Loucy (cell line): Measurements from ENCODE around the gene ZNF689.

ENCODE experiments used
- H2AFZ ChIP-seq: fragments of 200-600 bp; sonication (generic); 2 replicates; pipeline ENCODE4 v1.6.0; 2016; ENCODE audit warnings: antibody characterized with exemption, mild to moderate bottlenecking, low read length, moderate library complexity
- H3F3A ChIP-seq: fragments of 200-600 bp; 2 replicates; pipeline ENCODE4 v1.6.0; 2016; ENCODE audit warnings: antibody characterized with exemption, low read depth, mild to moderate bottlenecking
- H3K27me3 ChIP-seq: fragments of 200-600 bp; sonication (generic); 2 replicates; pipeline ENCODE4 v1.6.1; 2014; ENCODE audit warnings: low read length, mild to moderate bottlenecking; ENCODE audit not compliant: insufficient read depth, poor library complexity, severe bottlenecking
- H3K36me3 ChIP-seq: fragments of 200-600 bp; sonication (generic); 2 replicates; pipeline ENCODE4 v1.6.1; 2016; ENCODE audit warnings: low read length; ENCODE audit not compliant: insufficient read depth
- H3K4me1 ChIP-seq: fragments of 200-600 bp; sonication (generic); 2 replicates; pipeline ENCODE4 v1.5.1; 2014; ENCODE audit warnings: low read length, mild to moderate bottlenecking; ENCODE audit not compliant: insufficient read depth, poor library complexity, severe bottlenecking
- H3K4me2 ChIP-seq: fragments of 200-600 bp; sonication (generic); 2 replicates; pipeline ENCODE4 v1.6.0; 2014; ENCODE audit warnings: antibody characterized with exemption, low read length, low read depth, mild to moderate bottlenecking; ENCODE audit not compliant: poor library complexity, severe bottlenecking
- H3K4me3 ChIP-seq: fragments of 200-600 bp; sonication (generic); 2 replicates; pipeline ENCODE4 v1.5.1; 2014; ENCODE audit warnings: low read length, mild to moderate bottlenecking, mixed read lengths; ENCODE audit not compliant: poor library complexity, severe bottlenecking
- H3K79me2 ChIP-seq: fragments of 200-600 bp; sonication (generic); 2 replicates; pipeline ENCODE4 v1.6.1; 2014; ENCODE audit warnings: low read length; ENCODE audit not compliant: insufficient read depth
- H3K9ac ChIP-seq: fragments of 200-600 bp; sonication (generic); 2 replicates; pipeline ENCODE4 v1.6.0; 2014; ENCODE audit warnings: mild to moderate bottlenecking, low read depth, low read length, moderate library complexity; ENCODE audit not compliant: poor library complexity, severe bottlenecking
- H3K9me2 ChIP-seq: fragments of 200-600 bp; sonication (generic); replicated peaks from 2 replicates; pipeline ENCODE4 v1.6.1; 2016; ENCODE audit warnings: low read depth, low read length, mixed read lengths
- H3K9me3 ChIP-seq: fragments of 200-600 bp; sonication (generic); 2 replicates; pipeline ENCODE4 v1.6.1; 2014; ENCODE audit warnings: mild to moderate bottlenecking, antibody characterized with exemption, low read length, low read depth; ENCODE audit not compliant: insufficient read depth
- H4K20me1 ChIP-seq: fragments of 200-600 bp; sonication (generic); 2 replicates; pipeline ENCODE4 v1.6.0; 2014; ENCODE audit warnings: antibody characterized with exemption, low read length, mild to moderate bottlenecking; ENCODE audit not compliant: insufficient read depth, poor library complexity, severe bottlenecking
- EZH2phosphoT487 ChIP-seq: fragments of 200-600 bp; IDR thresholded peaks from 2 replicates; pipeline ENCODE4 v1.6.1; 2018; ENCODE audit warnings: antibody characterized with exemption, mild to moderate bottlenecking, moderate library complexity, borderline replicate concordance
- TF ChIP-seq, protein P1 (sequence below): fragments of 200-600 bp; sonication (generic); conservative IDR thresholded peaks from 2 replicates; pipeline ENCODE4 v1.5.1; 2014; ENCODE audit warnings: mild to moderate bottlenecking, antibody characterized with exemption, low read length

Gene ZNF689

DNA sequence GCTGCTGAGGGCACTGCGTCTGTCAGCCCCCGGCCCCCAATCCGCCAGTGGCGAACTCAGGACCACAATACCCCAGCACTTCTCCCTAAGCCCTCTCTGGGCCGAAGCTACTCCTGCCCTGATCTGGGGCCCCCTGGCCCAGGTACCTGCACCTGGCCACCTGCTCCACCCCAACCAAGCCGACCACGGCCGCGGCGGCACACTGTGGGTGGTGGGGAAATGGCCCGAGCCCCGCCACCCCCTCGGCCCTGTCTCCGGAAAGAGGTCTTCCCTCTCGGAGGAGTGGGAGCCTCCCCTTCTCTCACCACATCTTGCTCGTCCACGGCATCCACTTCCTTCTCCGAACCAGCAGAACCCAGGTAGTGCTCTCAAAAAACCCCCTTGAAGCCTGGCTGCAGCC lies 44.7 kb upstream of the ZNF689 start:
- peaks cover 22% of the 10 kb centered on the region for H3K4me1 ChIP-seq
- TF ChIP-seq, protein P1, sequence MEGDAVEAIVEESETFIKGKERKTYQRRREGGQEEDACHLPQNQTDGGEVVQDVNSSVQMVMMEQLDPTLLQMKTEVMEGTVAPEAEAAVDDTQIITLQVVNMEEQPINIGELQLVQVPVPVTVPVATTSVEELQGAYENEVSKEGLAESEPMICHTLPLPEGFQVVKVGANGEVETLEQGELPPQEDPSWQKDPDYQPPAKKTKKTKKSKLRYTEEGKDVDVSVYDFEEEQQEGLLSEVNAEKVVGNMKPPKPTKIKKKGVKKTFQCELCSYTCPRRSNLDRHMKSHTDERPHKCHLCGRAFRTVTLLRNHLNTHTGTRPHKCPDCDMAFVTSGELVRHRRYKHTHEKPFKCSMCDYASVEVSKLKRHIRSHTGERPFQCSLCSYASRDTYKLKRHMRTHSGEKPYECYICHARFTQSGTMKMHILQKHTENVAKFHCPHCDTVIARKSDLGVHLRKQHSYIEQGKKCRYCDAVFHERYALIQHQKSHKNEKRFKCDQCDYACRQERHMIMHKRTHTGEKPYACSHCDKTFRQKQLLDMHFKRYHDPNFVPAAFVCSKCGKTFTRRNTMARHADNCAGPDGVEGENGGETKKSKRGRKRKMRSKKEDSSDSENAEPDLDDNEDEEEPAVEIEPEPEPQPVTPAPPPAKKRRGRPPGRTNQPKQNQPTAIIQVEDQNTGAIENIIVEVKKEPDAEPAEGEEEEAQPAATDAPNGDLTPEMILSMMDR: no peak
- TF ChIP-seq EZH2phosphoT487: no peak
- peaks cover 23% of the 10 kb centered on the region; the same call in 1 of the 2 replicates for H3K36me3 ChIP-seq
- H3K27me3 ChIP-seq: no peaks in the 10 kb centered on the region
- no peak overlapping the region for H3K9ac ChIP-seq
- H3K4me3 ChIP-seq: no peak overlapping the region
- H3K4me2 ChIP-seq: no peak overlapping the region
- H2AFZ ChIP-seq: no peak overlapping the region
- H3F3A ChIP-seq: peaks cover 4% of the 10 kb centered on the region; the same call in 1 of the 2 replicates
- peaks cover 19% of the 10 kb centered on the region for H4K20me1 ChIP-seq
- no peaks in the 10 kb centered on the region for H3K9me2 ChIP-seq
- H3K9me3 ChIP-seq: no peaks in the 10 kb centered on the region
- peaks cover 20% of the 10 kb centered on the region for H3K79me2 ChIP-seq

- Histone ChIP-seq H3K4me2 (peak overlapping the region; percentile 89), H3K4me3 (peak overlapping the region; percentile 99), H3K4me1 (peaks cover 28% of the 10 kb centered on the region), H2AFZ (no peak overlapping the region), H3F3A (peaks cover 4% of the 10 kb centered on the region; the same call in 1 of the 2 replicates), H3K9me2 (no peaks in the 10 kb centered on the region), H3K36me3 (peaks cover 23% of the 10 kb centered on the region; the same call in 1 of the 2 replicates), H4K20me1 (peaks cover 17% of the 10 kb centered on the region), H3K9me3 (no peaks in the 10 kb centered on the region), H3K9ac (peak overlapping the region; percentile 99), H3K27me3 (no peaks in the 10 kb centered on the region), H3K79me2 (peaks cover 16% of the 10 kb centered on the region)
- TF ChIP-seq, protein P1: no peak
- no peak for TF ChIP-seq EZH2phosphoT487
Measured at GRCh38 chr16:30652718-30653117, 42.5 kb upstream of the ZNF689 start.

- H3K9me3 ChIP-seq: no peaks in the 10 kb centered on the region
- H4K20me1 ChIP-seq: peaks cover 17% of the 10 kb centered on the region
- H2AFZ ChIP-seq: no peak overlapping the region
- peaks cover 23% of the 10 kb centered on the region; the same call in 1 of the 2 replicates for H3K36me3 ChIP-seq
- H3K4me3 ChIP-seq: peak overlapping the region; percentile 99
- H3K27me3 ChIP-seq: no peaks in the 10 kb centered on the region
- H3K4me2 ChIP-seq: peak overlapping the region; percentile 89
- peaks cover 22% of the 10 kb centered on the region for H3K4me1 ChIP-seq
- H3F3A ChIP-seq: no peaks in the 10 kb centered on the region
- TF ChIP-seq, protein P1: no peak
- H3K9ac ChIP-seq: peak overlapping the region; percentile 99
- H3K9me2 ChIP-seq: no peaks in the 10 kb centered on the region
- H3K79me2 ChIP-seq: peaks cover 16% of the 10 kb centered on the region
Measured at GRCh38 chr16:30652005-30652296, 41.8 kb upstream of the ZNF689 start.
